Cardiac muscle cell (in vitro differentiated cells and primary cell): ENCODE measurements around the gene THBS4. TPM values are rescaled to one million over a fixed set of nuclear protein-coding genes. Genes with fewer than 3 reads are reported as not detected.

Experiments
- DNase-seq, 2 donors: peaks; one replicate each; pipeline versions ENCODE4 v3.0.0 to v3.0.0-alpha.2; 2010 to 2017; ENCODE audit warnings: low read depth in 1 of 2, low spot score in 1 of 2
- H3K27ac ChIP-seq: fragments of 200-600 bp; sonication (generic); 2 replicates; pipeline ENCODE4 v1.5.1; 2016
- H3K27me3 ChIP-seq: fragments of 200-600 bp; sonication (generic); 2 replicates; pipeline ENCODE4 v1.6.0; 2016; ENCODE audit warnings: control low read depth
- H3K36me3 ChIP-seq: fragments of 200-600 bp; sonication (generic); 2 replicates; pipeline ENCODE4 v1.5.1; 2016; ENCODE audit warnings: control low read depth
- H3K4me1 ChIP-seq: fragments of 200-600 bp; sonication (generic); 2 replicates; pipeline ENCODE4 v1.8.1; 2017; ENCODE audit warnings: low read depth, mild to moderate bottlenecking, mixed run types
- H3K4me3 ChIP-seq: fragments of 200-600 bp; sonication (generic); 2 replicates; pipeline ENCODE4 v1.5.1; 2016; ENCODE audit warnings: mild to moderate bottlenecking
- H3K9me3 ChIP-seq: fragments of 200-600 bp; sonication (generic); 2 replicates; pipeline ENCODE4 v1.5.1; 2017; ENCODE audit warnings: low read depth, mild to moderate bottlenecking, control low read depth
- polyA plus RNA-seq: library from polyadenylated mRNA; unstranded; fragments of >200 nt; fragmentation: Nextera tagmentation; extraction: Ambion mirVana; gene quantifications from 2 replicates; pipeline ENCODE4 v1.2.1, GENCODE V29; 2016
- total RNA-seq: library from RNA; depleted of rRNA; stranded (reverse); fragments of >200 nt; gene quantifications from 2 replicates; pipeline ENCODE4 v1.2.3, GENCODE V29; 2016
- TF ChIP-seq, protein P1 (sequence below): IDR thresholded peaks from 2 replicates; pipeline ENCODE4 v1.5.1; 2012; ENCODE audit warnings: low read depth, mild to moderate bottlenecking, low read length

THBS4 gene
- total and polyA plus RNA-seq, 2 experiments from 2014 or later: 27.2 to 35.7 TPM

DNA sequence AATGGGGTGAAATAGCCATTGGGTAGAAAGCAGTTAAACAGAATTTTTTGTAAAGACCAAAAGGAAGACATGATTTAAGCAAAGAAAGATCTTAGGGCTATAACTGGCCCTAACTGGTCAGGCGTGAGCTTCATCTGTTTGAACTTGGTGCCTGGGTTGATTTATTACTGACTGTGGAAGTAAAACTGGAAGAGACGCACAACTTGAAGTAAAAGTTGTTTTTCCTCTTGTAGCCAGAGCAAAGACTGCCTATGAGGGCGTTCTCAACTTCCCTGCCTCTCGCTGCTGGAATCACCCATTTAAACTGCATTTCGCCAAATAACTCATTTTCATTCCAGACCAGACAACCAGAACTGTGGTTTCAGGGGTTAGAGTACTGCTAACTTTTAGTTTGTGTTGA is 1.5 kb downstream of the THBS4 start:
- TF ChIP-seq, protein P1, sequence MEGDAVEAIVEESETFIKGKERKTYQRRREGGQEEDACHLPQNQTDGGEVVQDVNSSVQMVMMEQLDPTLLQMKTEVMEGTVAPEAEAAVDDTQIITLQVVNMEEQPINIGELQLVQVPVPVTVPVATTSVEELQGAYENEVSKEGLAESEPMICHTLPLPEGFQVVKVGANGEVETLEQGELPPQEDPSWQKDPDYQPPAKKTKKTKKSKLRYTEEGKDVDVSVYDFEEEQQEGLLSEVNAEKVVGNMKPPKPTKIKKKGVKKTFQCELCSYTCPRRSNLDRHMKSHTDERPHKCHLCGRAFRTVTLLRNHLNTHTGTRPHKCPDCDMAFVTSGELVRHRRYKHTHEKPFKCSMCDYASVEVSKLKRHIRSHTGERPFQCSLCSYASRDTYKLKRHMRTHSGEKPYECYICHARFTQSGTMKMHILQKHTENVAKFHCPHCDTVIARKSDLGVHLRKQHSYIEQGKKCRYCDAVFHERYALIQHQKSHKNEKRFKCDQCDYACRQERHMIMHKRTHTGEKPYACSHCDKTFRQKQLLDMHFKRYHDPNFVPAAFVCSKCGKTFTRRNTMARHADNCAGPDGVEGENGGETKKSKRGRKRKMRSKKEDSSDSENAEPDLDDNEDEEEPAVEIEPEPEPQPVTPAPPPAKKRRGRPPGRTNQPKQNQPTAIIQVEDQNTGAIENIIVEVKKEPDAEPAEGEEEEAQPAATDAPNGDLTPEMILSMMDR: no peak
- H3K9me3 ChIP-seq: no peaks in the 10 kb centered on the region
- peaks cover 59% of the 10 kb centered on the region for H3K27me3 ChIP-seq
- no peak overlapping the region for H3K4me3 ChIP-seq
- no peaks in the 10 kb centered on the region for H3K36me3 ChIP-seq
- DNase-seq: no peak
- H3K4me1 ChIP-seq: no peaks in the 10 kb centered on the region
- H3K27ac ChIP-seq: no peak overlapping the region

DNA sequence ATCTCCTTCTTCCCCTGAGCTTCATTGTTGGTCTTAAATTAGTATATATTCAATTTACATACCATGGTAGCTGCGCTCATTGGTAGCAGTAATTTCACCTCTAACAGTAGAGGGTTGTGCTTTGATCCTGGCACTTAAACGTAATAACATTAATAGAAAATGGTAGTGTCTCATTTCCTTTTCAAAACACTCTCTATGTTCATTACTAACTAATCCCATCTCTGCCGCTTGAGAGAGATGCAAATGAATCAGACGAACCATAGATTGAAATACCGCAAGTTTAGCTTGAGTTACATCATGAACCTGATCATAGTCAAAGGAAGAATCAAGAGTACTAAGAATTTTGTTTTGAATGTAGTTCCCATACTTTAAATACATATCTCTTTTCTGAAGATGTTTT is 2.2 kb downstream of the THBS4 start:
- no peaks in the 10 kb centered on the region for H3K9me3 ChIP-seq
- H3K27ac ChIP-seq: no peak overlapping the region
- no peak overlapping the region for H3K4me3 ChIP-seq
- DNase-seq: no peak
- TF ChIP-seq, protein P1: no peak
- H3K4me1 ChIP-seq: no peaks in the 10 kb centered on the region
- peaks cover 57% of the 10 kb centered on the region for H3K27me3 ChIP-seq
- H3K36me3 ChIP-seq: no peaks in the 10 kb centered on the region

DNA sequence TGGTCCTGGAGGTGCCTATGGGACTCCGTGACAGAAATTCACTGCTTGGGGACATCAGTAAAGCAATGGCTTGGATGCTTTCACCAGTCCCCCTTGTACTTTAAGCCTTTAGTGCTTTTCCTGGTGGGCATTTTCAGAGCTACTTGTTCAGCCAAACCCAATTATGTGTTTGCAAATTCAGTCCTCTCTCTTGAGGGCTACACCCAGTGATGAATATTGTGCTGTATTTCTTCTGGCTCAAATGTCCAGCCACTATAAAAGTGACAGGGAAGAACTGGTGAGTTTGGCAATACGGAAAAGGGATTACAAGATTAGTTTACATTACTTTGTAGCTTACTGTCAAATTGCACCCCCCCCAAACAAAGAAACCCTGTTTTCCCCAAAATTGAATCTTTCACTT is 4.5 kb downstream of the THBS4 start:
- TF ChIP-seq, protein P1: no peak
- Histone ChIP-seq H3K27ac (no peak overlapping the region), H3K4me3 (no peak overlapping the region), H3K36me3 (no peaks in the 10 kb centered on the region), H3K27me3 (peaks cover 36% of the 10 kb centered on the region), H3K4me1 (no peaks in the 10 kb centered on the region), H3K9me3 (no peaks in the 10 kb centered on the region)
- DNase-seq: no peak

DNA sequence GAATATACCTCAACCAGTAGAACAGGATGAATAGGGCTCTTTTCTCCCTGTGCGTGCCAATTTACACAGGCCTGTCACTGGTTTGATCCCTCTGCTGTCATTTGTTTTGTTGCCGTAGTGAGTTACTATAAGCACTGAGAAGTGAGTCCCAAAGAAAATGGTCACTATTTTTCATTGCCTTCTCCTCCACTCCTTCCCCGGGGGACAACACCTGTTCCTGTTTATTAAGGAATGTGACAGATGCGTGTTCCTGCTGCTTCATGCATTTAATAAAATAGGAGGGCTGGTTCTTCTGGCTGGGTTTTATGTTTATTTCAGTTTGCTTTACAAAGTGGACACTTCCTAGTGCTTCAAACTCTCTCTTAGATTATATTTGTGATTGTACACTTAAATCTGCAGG is 6.4 kb downstream of the THBS4 start:
- DNase-seq: no peak
- no peaks in the 10 kb centered on the region for H3K36me3 ChIP-seq
- no peaks in the 10 kb centered on the region for H3K9me3 ChIP-seq
- H3K4me3 ChIP-seq: no peak overlapping the region
- TF ChIP-seq, protein P1: no peak
- no peak overlapping the region for H3K27ac ChIP-seq
- peaks cover 17% of the 10 kb centered on the region for H3K27me3 ChIP-seq
- H3K4me1 ChIP-seq: no peaks in the 10 kb centered on the region

DNA sequence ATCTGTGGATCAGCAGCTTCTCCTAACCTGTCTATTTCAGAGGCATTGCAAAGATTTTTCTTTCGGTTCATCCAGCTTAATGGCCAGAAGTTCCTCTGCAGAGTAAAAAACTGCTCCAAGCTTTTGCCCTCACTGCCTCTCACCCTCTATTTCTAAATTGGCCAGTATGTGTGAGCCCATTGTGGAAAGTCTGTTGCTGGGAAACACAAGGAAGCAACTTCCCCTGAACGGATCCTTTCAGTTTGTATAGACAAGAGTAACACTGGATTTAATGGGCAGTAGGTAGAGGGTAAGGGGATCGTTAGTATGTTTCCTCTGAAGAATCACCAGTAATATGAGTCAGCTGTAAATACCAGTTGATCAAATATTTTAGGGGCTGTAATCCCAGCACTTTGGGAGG is 7.2 kb downstream of the THBS4 start:
- TF ChIP-seq, protein P1: no peak
- Histone ChIP-seq H3K27ac (no peak overlapping the region), H3K27me3 (peaks cover 9% of the 10 kb centered on the region), H3K9me3 (no peaks in the 10 kb centered on the region), H3K36me3 (no peaks in the 10 kb centered on the region), H3K4me1 (no peaks in the 10 kb centered on the region), H3K4me3 (no peak overlapping the region)
- DNase-seq: no peak

DNA sequence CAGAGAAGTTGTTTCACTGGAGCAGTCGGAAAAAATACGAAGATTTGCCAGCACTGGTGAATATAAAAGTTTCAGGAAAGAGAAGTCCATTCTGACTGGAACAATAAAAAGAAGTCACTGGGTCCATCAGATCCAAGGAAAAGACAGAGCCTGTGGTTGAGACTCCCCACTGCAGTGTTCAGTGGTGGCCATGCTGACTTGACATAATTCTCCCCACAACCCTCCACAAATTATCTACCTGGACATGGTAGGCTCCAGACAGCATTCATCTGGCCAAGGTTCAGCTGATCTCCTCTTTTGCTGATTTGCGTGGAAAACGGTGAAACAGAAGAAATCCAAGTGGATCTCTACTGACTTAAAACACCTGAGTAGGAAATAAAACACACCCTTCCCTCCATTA is 8.0 kb downstream of the THBS4 start:
- Histone ChIP-seq H3K27ac (no peak overlapping the region), H3K27me3 (peaks cover 1% of the 10 kb centered on the region), H3K9me3 (no peaks in the 10 kb centered on the region), H3K4me1 (no peaks in the 10 kb centered on the region), H3K4me3 (no peak overlapping the region), H3K36me3 (no peaks in the 10 kb centered on the region)
- TF ChIP-seq, protein P1: no peak
- no peak for DNase-seq
